Skin epidermis (tissue), 12 donors: Measurements from ENCODE around the gene LIME1.

Experiments
- H3K27ac ChIP-seq, 21 experiments: fragments of 200-600 bp; sonication (generic) in 11 of 21; one replicate each; pipeline ENCODE4 v1.5.0; 2020; ENCODE audit warnings: mild to moderate bottlenecking in 3 of 21, inconsistent platforms in 2 of 21, moderate library complexity in 2 of 21
- H3K4me3 ChIP-seq, 7 experiments: fragments of 200-600 bp; sonication (generic) in 2 of 7; one replicate each; pipeline ENCODE4 v1.5.0; 2020; ENCODE audit warnings: inconsistent platforms in 2 of 7, mild to moderate bottlenecking in 2 of 7, moderate library complexity in 1 of 7

LIME1 gene

DNA sequence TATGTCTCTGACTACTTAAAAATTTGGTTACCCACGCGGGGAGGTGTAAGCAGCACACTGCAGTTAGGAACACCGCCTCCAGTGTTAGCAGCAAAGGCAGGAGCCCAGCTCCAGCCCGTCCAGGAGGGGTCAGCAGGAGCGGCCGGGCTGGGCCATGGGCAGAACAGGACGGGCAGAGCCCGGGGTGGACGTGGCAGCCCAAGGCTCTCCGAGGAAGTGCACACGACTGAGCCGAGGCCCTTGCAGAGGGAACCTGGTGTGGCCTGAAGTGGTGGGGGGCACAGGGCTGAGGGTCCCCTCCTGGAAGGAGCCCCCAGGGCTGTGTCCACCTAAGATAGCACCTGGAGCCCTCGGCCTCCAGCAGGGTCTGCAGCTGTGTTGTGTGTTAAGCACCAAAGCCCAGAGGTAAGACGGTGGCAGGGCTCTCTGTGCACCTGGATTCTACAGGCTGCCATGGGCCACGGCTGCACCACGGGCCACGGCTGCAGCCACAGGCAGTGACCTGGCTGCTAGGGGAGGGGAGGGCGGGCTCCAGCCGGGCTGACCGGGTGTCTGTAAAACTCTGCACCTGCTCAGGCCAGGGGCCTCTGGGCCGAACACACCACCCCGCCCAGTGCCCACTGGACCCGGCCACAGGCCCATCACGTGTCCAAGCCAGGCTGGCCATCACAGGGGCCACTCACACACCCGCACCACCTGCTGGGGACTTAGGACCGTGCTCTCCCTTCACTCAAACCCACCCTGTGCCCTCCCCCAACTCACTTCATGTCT, 9.7 kb downstream of the LIME1 start:
- Histone ChIP-seq H3K4me3 (no peak overlapping the region), H3K27ac (no peak overlapping the region)

DNA sequence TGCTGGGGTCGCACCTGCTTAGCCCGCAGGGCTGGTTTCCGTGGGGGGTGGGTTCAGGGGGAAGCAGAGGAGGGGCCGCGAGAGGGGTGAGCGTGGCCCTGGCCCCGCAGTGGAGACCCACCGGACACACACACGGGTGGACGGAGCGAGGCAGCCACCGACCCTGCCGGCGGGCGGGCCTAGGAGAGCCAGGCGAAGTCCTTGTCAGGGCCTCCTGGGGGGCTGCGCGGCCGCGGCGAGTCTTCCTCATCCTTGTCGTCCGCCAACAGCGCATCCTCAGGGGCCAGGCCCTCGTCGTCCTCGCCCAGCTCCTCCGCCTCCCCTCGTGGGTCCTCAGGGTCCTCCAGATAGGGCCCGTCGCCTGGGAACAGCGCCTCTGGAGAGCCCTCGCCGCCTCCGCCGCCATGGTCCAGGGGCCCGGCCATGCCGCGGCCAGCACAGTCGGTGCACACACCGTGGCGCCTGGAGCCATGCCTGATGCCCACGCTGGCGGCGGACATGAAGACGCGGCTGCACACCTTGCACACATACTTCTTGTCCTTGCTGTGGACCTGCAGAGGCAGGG, 10.4 kb downstream of the LIME1 start:
- Histone ChIP-seq H3K4me3 (no peak overlapping the region), H3K27ac (no peak overlapping the region)

DNA sequence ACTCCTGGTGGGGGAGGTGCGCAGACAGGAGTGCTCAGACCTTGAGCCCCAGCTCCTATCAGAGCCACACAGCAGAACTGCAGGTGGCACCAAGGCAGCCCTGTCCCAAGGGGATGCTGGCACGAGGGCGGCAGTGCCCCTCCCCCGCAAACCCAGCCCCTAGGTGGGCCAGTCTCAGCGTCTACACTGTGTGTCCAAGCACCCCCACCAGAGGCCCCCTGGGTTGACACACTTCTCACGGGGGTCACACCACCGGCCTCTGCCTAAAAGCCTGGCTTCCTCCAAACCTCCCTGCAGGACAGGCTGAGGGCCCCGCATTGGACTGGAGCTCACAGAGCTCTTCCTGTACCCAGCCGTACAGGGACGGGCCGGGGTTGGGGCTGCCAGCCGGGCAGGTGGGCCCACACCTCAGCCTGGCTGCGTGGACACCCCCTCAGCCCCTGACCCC, 11.2 kb downstream of the LIME1 start:
- Histone ChIP-seq H3K4me3 (no peak overlapping the region), H3K27ac (no peak overlapping the region)

DNA sequence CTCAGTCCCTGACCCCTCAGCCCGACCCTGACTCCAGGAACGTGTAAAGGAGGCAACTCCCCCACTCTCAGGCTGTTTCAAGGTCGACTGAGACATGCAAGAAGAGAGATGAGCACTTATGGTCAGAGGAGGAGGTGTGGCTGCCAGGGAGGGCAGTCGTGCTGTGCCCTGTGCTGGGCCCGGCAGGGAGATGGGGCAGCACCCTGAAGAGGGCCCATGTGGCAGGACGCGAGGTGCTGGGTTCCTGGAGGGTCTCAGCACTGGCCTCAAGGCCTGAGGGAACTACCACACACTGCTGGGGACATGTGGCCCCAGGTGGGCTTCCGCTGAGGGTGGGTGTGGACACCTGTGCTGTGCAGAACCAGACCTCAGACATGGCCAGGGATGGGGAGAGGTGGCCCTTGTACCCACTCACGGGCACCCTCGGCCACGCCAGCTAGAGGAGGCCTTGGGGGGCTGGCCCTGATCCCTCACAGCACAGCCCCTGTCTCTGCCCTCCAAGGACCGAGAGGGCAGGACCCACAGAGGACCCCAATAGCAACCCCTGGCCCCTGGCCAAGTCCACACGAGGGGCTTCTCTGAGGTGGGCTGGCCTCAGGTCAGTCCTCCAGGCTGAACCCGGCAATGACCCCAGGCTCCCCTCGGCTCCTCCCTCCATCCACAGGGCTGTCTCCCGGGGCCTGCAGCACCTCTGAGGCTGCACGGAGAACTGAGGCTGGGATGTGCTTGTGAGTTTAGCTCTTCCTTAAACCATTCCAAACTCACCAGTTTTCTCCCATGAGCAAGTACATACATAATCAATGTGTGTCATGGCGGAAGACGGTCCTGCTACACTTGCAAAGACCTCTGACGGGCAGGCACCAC, 11.8 kb downstream of the LIME1 start:
- no peak overlapping the region for H3K4me3 ChIP-seq
- H3K27ac ChIP-seq, result no peak overlapping the region

DNA sequence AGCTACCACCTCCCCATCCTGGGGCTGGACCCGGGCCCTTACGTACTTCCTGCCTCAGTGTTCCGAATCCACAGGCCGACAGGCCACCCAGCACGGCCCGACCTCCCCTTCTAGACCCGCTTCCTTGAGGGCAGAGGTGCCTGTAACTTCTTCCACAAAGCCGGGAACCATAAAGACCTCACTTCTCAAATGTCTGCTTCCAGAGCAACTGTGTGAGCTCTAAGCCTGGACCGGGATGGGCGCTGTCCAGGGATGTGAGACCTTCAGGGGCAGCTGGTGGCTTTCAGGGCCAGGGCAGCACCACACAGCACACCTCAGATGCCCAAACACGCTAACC, 12.4 kb downstream of the LIME1 start:
- H3K27ac ChIP-seq, result no peak overlapping the region
- H3K4me3 ChIP-seq, result no peak overlapping the region

DNA sequence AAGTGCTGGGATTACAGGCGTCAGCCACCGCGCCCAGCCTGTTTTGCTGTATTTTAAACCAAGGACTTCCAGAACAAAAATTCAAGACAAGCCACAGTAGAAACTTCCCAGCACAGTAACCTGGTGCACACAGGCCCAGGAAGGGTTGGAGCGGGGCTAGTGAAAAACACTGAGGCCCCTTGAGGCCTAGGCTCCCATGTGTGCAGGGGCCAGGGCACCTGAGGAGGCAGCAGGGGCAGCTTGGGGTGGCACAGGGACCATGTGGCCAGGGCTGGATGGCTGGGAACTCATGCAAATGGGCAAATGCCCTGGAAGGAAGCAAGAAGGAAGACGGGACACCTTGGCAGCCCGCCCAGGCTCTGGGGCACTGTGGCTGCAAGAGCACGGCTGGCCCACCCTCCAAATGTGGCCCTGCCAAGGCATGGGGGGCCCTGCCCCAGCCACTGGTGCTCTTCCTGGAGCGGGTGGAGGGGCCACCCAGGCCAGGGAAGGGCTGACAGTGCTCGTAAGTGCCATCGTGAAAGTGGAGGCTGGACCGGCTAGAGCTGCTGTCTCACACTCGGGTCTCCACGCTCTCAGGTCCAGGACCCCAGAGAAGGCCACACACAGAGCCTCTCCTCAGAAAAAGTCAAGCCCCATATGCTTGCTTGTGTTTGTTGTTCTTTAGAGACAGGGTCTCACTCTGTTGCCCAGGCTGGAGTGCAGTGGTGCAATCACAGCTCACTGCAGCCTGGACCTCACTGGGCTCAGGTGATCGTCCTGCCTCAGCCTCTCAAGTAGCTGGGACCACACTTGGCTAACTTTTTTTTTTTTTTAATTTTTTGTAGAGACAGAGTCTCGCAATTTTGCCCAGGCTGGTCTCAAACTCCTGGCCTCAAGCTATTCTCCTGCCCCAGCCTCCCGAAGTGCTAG, 13.4 kb downstream of the LIME1 start:
- Histone ChIP-seq H3K27ac (peak overlapping the region in 7 of 21 experiments; percentile 22 to 94 (median 69)), H3K4me3 (no peak overlapping the region)

DNA sequence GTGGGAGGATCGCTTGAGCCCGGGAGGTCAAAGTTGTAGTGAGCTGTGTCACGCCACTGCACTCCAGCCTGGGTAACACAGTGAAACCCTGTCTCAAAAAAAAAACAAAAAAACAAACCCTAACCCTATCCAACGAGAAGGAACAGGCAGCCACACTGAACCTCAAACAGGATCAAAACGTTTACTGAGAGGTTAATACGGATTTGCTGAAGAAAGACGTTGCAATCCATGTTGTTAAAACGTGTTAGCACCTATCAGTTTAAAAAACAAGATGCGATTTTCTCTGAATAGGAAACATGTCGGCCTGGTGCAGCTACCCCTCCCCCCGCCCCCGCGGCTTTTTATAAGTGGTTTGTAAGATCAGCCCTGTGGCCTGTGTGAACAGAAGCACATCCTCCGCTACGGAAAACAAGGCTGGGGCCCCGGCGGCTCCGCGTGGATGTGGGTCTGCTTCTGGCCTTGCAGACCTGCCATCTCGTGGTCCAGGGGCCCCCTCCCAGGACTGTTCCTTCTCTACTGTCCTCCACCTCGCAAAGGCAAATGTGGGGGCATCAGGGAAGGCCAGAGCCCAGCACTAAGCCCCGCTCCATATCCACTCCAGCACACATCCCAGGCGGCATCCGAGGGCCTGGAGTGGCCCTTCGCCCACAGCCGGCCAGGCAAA, 14.5 kb downstream of the LIME1 start:
- H3K27ac ChIP-seq, result peak overlapping the region in 13 of 21 experiments; percentile 53 to 94 (median 76)

DNA sequence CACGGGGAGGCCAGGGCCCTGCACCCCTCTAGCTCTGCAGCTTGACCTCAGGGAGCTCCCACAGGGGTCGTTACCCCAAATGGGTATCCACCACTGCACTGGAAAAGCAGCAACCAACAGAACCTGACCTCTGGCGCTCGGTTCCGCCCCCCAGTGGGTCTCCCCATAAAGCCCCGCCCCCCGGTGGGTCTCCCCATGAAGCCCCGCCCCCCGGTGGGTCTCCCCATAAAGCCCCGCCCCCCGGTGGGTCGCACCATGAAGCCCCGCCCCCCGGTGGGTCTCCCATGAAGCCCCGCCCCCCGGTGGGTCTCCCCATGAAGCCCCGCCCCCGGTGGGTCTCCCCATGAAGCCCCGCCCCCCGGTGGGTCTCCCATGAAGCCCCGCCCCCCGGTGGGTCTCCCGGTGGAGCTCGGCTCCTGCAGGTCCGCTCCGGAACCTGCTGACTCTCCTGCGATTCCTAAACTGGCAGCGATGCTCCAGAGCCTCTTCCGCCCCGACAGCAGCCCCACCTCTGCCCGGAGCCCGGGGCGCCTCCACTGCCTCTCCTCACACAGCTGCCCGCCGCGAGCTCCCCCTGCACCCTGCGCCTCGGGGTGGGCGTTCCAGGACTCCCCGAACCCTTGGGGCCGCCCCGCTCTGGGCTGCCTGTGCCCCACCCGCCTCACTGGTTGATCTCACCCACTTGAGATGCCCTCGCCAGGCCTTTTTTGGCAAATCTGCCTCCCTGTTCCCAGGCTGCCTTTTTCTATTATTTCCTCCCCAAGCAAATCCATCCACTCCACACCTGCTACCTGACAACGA, 15.2 kb downstream of the LIME1 start:
- peak overlapping the region in 13 of 21 experiments; percentile 53 to 94 (median 76) for H3K27ac ChIP-seq
- H3K4me3 ChIP-seq, result no peak overlapping the region

More for the DNA sequence above, 14.5 kb downstream of the LIME1 start:
- no peak overlapping the region for H3K4me3 ChIP-seq

DNA sequence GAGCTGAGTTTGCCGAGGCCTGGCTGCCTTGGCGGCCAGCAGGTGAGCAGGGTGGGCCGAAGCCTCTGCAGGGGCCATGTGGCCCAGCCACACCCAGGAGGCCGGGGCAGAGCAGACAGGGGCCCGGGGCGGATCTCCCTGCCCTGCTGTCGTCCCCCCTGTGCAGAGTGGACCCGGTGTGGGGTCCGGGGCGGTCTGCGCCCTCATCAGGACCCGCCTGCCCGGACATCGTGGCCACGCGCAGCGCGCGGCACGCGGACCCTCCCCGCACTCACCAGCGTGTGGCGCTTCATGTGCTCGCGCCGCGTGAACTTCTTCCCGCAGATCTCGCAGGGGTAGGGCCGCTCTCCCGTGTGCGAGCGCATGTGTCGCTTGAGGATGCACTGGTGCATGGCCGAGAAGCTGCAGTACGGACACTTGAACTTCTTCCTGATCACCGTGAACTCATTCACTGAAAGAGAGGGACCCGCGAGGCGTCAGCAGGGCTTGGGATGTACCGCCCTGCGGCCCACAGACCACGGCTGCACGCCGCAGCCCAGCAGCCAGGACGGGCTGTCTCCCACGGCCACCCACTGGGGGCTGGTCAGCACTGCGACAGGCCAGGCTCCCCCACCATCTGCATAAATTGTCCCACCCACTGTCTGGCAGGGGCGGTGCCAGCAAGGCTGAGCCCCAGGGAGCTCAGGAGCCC, 16.1 kb downstream of the LIME1 start:
- no peak overlapping the region for H3K4me3 ChIP-seq

DNA sequence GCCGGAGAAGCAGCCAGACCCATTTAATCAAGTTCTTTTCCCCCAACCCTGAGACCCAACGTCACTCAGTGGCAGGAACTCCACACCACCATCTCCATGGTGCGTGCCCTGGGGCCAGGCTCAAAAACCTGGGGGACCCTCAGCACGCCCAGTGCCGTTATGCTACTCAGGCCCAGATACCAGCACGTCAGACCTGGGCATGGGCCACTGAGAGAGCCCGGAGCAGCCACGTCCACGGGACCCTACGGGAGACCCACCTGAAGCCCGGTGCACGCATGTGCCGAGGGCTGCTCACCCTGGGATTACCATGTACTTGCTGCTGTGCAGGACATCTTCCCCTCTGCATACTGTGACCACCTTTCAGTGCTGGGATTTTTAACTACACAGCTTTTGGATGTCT, 16.9 kb downstream of the LIME1 start:
- Histone ChIP-seq H3K27ac (no peak overlapping the region), H3K4me3 (no peak overlapping the region)

More for the DNA sequence above, 16.1 kb downstream of the LIME1 start:
- no peak overlapping the region for H3K27ac ChIP-seq

DNA sequence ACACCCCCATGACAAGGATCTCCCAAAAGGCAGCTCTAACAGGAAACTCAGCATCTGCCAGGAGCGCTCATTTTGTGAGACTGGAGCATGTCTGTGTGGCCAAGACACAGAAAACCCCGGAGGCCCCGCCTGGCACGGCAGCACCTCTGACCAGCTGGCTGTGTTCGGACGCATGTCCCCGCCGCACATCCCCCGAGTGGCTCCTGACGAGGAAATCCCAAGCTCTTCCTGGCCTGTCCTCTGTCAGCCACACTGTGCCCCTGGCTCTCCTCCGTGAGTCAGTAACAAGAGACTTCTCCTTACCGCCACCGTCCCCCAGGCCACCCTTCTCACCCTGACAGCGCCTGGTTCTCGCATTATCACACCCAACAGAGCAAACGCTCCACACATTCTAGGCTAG, 17.5 kb downstream of the LIME1 start:
- no peak overlapping the region for H3K27ac ChIP-seq
- no peak overlapping the region for H3K4me3 ChIP-seq

DNA sequence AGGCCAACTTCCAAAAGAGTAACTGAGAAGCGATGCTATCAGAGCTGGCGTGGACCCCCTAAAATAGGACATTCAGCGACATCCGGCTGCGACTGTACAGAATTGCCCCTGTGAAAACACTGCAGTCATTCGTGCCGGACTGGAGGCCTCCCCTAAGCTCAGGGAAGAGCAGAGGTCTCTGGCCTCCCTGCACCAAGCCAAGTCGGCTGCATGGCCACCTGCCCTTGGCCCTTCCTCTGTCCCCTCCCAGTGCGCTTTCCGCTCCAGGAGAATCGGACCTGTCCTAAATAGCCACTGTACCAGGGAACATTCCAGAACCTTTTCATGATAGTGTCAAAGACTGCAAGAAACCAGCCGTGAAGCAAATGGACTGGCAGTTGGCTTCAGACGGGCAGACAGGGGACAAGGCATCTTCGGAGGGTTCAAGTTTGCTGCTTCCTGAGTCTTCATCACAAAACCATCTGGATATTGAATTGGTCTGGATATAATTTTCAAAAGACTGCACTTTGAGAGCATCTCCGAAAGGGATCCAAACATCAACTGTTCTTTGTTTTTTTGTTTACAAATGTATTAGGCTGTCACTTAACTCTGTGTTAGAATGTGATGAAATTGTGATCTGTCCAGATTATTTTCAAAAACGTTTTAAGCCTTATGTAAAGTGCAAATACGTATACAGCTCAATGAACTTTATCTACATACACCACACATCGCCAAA, 19.6 kb downstream of the LIME1 start:
- Histone ChIP-seq H3K4me3 (no peak overlapping the region), H3K27ac (no peak overlapping the region)

DNA sequence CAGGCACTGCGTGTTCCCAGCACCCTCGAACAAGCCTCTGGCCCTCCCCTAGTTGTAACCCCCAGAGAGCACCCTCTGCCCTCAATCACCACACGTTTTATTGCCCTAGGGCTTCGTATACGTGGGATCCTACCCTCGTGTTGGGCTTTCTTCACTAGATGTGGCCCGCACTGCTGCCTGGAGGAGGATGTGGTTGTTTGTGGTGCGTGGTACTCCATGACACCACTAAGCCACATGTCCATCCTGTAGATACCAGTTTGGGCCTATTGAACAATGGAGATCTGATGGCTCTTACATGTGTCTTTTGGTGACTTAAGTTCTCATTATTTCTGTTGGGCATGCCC, 20.2 kb downstream of the LIME1 start:
- Histone ChIP-seq H3K27ac (no peak overlapping the region), H3K4me3 (no peak overlapping the region)

DNA sequence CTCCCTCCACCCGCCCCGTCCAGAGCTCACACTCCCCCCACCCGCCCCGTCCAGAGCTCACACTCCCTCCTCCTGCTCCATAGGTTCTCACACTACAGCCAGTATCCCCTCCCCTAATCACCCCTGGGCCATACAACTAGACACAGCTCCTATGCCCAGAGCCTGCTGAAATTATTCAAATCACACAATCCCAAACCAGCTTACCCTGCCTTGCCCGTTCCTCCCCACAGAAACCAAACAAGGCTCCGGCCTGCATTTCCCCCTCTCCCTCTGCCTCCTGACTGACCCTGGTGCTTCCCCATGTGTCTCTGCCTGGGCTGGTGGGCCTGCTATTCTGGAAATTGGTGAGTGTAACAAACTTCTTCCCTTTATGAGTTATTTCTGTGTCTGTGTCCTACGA, 21.7 kb downstream of the LIME1 start:
- Histone ChIP-seq H3K27ac (no peak overlapping the region), H3K4me3 (no peak overlapping the region)

DNA sequence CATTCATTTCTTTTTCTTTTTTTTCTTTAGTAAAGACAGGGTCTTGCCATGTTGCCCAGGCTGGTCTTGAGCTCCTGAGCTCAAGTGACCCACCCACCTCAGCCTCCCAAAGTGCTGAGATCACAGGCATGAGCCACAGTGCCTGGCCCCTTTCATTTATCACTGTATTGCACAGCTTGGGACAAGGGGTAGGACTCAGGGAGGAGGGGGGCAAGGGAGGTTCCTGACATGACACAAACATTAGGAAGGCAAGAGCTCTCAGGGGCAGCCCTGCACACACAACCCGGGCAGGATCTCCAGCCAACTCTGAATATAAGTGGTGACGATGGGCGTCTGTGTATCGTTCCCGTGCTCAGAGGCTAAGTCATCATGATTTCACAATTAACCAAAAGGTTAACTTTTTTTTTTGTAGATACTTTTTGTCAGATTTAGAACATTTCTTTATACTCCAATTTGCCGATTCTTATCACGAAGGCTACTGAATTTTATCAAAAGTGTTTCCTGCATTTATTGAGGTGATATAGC, 23.0 kb downstream of the LIME1 start:
- Histone ChIP-seq H3K4me3 (no peak overlapping the region), H3K27ac (no peak overlapping the region)

DNA sequence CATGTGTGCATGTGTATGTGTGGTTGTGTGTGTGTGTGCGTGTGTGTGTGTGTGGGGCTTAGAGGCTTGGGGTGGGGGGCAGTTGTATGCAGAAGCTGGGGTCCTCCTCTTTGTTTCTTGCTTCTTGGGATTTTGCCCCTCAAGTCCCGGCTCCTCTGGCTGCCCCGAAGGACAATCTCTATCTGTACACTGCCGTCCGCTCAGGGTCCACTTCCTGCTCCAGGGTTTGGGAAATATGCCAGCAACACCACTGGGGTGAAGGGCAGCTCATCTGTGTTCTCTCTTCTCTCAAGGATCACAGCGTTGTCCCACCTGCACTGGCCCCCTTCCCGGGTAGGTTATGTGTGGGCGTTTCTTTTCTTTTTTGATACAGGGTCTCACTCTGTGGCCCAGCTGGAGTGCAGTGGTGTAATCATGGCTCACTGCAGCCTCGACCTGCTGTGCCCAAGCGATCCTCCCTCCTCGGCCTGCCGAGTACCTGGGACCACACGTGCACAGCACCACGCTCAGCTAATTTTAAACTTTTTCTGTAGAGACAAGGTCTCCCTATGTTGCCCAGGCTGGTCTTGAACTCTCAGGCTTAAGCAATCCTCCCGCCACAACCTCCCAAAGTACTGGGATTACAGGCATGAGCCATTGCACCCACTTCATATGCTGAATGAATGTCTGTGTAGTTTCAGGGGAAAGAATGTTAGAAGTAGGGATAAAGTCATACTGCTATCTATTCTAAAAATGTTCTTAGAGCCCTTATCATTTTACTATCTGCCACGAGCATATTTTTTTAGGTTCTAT, 28.8 kb downstream of the LIME1 start:
- no peak overlapping the region for H3K27ac ChIP-seq
- no peak overlapping the region for H3K4me3 ChIP-seq
